KBM-7 (cell line): ENCODE data around the gene C12orf43.

ENCODE experiments used
- DNase-seq: peaks from one replicate; pipeline ENCODE4 v3.0.0-alpha.2; 2015
- in situ Hi-C: fragments of 300-500 bp; cut with MboI; formaldehyde crosslinking; loops from 2 replicates; pipeline ENCODE4 v1.14.3; 2020; ENCODE audit warnings: low sequenced_read_pairs, low pct_unique_long_range_greater_than_20kb, mixed read lengths

The C12orf43 gene

DNA sequence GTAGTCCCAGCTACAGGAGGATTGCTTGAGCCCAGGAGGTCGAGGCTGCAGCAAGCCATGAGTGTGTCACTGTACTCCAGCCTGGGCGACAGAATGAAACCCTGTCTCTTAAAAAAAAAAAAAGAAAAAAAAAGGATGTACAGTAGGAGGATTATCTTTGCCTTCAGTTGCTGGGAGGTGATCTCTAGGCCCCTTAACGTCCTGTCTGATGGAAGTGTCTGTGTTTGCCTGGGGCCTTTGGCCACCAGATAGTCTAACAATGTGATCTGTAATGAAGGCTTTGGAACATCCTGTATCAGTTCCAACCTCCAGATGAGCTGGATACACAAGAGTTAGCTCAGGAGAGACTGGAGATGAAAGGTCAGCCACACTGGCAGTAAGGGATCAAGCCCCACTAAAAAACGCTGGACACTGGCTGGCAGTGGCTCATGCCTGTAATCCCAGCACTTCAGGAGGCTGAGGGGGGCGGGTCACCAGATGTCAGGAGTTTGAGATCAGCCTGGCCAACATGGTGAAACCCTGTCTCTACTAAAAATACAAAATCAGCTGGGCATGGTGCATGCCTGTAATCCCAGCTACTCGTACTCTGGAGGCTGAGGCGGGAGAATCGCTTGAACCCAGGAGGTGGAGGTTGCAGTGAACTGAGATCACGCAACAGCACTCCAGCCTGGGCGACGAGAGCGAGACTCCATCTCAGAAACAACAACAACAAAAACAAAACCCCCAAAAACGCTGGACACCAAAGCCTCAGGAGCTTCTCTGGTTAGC is 57.0 kb downstream of the C12orf43 start:
- in situ Hi-C loops: no loop called here
- no peak for DNase-seq

DNA sequence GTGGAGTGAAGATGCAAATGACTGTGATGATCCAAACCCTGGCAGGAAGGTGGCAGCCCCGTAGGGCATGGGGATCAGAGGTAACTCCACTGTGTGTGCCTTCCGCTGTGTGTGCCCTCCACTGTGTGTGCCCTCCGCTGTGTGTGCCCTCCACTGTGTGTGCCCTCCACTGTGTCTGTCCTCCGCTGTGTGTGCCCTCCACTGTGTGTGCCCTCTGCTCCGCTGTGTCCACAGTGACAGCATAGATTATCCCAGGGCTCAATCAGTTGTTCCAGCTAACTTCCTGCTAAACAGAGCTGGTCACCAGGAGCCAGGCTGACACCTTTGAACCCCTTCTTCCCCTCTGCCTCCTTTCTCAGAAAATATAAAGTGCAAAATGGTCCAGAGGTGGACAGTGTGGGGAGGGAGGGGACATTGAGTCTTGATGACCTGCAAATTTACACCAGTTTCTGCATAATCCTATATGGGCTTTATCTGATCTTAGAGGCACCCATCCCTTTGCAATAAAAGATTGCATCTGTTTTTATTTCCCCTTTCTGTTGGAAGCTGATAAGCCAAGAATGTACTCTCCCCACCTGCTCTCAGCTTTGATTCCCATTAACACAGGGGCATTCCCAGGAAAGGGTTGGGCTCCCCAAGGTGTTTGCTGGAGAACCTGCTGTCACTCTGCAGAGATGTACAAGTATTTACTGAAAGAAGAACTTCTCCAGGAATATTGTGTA is 59.5 kb downstream of the C12orf43 start:
- in situ Hi-C loops: no loop called here
- peak; percentile 55 for DNase-seq

DNA sequence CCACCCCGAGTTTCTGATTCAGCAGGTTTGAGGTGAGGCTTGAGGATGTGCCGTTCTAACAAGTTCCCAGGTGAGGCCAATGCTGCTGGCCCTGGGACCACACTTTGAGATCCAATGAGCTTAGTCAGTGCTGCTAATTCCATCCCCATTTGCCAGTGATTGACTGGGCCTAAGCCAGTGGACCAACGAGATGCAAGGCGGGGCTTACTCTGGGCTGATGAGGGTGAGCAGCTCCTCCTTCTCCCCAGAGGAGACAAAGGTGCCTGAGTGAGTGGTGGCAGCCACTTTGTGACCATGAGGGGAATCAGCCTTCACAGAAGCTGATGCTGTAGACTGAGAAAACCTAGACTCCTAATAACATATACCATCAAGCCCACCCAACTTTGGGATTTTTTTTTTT is 61.1 kb downstream of the C12orf43 start:
- no peak for DNase-seq
- in situ Hi-C loops: no loop called here

DNA sequence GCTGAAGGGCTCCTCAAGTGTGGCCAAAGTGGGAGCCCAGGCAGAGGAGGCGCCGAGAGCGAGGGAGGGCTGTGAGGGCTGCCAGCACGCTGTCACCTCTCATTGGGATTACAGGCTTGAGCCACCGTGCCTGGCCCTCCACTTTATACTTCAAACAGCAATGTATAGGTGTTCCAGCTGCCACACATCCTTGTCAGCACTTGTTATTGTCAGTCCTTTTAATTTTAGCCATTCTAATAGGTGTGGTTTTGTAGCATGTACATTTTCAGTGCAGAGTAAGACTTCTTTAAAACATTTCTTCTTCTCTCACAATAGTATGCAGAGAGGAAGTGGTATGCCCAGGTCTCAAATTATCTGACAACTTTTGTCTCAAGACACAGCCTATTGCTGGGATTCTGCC is 65.5 kb downstream of the C12orf43 start:
- in situ Hi-C loops: no loop called here
- no peak for DNase-seq
